HG03565 (cell line): ENCODE data around the gene WNT3A.
"Not testable (repeated sequence)": the region's sequence is repeated elsewhere in the genome, so short reads cannot be mapped to it uniquely, and the experiment has no call there.

Source experiments
- ATAC-seq: cut with Tn5 transposase; IDR thresholded peaks from one replicate; pipeline ENCODE4 v1.9.1; 2021; ENCODE audit warnings: mild to moderate bottlenecking, moderate library complexity; ENCODE audit not compliant: unreplicated experiment

Gene WNT3A, protein sequence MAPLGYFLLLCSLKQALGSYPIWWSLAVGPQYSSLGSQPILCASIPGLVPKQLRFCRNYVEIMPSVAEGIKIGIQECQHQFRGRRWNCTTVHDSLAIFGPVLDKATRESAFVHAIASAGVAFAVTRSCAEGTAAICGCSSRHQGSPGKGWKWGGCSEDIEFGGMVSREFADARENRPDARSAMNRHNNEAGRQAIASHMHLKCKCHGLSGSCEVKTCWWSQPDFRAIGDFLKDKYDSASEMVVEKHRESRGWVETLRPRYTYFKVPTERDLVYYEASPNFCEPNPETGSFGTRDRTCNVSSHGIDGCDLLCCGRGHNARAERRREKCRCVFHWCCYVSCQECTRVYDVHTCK

DNA sequence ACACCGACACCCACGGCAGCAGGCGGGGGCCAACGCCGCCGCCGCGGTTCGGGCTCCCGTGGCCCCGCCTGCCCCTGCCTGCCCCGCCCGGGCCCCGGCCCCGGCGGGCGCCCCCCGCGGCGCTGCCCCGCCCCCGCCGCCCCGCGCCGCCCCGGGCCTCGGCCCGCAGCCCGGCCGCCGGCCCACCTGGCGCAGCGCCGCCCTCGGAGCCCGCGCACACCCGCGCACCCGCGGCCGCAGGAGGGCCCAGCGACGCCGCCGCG is at the start of gene WNT3A:
Gene WNT3A (plus strand): TSS at position 213 of the 263 bp plus-strand sequence. CDS start 131 bp downstream, outside the sequence.
- ATAC-seq, result no peak

DNA sequence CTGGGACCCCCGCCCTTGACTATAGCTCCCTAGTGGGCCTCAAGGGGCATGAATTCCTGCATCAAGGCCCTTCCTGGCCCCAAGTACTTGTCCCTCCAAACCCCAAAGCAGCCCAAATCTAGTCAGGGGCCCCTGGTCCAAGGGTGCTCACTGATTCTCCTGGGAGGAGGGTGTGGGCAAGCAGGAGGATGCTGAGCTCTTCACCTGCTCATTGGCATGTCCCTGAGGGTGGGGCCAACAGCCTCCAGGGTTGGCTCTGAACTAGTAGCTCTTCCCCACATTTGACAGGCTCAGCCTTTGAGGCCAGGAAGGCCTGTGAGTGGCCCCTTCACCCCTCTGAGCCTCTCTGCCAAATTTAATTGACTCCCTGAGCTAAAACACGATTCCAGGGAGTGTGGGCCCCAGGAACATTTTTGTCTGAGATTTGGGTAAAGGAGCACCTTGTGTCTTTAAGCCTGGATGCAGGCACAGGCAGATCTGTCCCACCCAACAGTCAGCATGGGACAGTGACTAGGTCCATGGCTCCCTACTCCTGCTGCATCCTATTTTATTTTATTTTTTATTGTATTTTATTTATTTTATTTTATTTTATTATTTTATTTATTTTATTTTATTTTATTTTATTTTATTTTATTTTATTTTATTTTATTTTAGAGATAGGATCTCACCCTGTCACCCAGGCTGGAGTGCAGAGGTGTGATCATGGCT is 48.0 kb upstream of the WNT3A start:
- ATAC-seq, result no peak

DNA sequence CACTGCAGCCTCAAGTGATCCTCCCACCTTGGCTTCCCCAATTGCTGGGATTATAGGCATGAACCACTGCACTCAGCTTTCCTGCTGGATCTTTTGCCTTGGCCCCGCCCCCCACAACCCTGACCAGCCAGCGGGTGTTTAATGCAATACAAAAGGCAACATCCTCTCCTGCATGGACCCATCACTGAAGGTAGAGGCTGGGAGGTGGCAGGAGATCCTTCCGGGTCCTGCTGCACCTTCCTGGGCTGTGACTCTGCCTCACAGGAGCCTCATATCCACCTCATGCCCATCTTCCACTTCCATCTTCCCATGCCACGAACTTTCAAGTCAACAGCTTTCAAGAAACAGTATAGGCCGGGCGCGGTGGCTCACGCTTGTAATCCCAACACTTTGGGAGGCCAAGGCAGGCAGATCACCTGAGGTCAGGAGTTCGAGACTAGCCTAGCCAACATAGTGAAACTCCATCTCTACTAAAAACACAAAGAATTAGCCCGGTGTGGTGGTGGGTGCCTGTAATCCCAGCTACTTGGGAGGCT is 47.4 kb upstream of the WNT3A start:
- no peak for ATAC-seq

DNA sequence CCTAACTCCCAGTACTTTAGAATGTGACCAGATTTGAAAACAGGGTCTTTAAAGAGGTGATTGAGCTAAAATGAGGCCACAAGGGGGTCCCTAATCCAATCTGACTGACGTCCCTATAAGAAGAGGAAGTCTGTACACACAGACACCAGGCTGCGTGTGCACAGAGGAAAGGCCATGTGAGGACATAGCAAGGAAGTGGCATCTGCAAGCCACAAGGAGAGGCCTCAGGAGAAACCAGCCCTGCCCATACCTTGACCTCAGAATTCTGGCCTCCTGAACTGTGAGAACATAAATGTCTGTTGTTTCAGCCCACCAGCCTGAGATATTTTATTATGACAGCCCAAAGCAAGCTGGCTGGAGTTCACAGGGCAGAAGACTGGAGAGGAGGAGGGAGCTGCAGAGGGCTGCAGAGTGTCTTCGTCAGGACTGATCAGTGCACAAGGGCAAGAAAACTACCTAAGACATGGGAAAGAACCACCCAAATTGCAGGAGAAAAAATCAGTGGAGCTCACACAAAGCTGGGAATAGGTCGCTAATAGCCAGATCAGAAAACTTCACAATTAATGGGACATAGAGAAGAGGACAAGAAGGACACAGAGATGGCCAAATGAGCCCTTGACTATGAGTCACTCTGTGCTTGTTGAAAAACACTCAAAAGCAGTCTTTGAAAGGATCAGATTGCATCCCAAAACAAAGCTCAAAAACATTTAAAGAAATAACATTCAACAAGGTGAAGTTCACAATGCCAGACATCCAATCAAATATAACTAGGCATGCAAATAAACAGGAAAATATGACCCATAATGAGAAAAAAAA is 44.9 kb upstream of the WNT3A start:
- no peak for ATAC-seq

DNA sequence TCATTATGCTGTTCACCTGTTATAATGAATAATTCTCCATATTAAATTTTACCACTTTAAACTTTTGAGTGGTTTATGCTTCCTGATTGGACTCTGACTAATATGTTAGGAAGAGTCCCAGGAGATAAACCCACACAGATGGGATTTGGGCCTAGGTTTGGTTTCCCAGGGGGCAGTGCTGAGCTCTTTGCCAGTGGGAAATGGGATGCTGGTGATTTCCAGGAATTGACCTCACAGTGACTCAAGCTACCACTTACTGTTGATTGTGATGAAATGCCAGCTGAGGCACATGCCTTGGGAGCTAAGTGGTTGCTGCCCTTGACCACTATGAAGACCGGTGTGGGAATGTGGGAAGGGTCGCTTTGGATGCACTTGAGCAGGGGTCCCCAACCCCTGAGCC is 40.1 kb upstream of the WNT3A start:
- not testable (repeated sequence) for ATAC-seq

DNA sequence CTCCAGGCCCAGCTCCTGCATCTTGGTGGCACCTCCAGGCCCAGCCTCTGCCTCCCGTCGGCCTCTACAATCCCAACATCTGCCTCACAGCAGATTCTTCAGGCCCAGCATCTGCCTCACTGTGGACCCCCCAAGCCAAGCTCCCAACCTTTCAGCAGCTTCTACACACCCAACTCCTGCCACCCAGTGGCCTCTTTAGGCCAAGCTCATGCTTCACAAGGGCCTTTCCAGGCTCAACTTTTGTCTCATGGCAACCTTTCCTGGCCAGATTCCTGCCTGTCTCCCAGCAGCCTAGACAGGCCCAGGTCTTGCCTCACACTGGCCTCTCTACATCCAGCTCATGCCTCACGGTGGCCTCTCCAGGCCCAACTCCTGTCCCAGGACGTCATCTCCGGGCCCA is 39.0 kb upstream of the WNT3A start:
- ATAC-seq, result not testable (repeated sequence)

DNA sequence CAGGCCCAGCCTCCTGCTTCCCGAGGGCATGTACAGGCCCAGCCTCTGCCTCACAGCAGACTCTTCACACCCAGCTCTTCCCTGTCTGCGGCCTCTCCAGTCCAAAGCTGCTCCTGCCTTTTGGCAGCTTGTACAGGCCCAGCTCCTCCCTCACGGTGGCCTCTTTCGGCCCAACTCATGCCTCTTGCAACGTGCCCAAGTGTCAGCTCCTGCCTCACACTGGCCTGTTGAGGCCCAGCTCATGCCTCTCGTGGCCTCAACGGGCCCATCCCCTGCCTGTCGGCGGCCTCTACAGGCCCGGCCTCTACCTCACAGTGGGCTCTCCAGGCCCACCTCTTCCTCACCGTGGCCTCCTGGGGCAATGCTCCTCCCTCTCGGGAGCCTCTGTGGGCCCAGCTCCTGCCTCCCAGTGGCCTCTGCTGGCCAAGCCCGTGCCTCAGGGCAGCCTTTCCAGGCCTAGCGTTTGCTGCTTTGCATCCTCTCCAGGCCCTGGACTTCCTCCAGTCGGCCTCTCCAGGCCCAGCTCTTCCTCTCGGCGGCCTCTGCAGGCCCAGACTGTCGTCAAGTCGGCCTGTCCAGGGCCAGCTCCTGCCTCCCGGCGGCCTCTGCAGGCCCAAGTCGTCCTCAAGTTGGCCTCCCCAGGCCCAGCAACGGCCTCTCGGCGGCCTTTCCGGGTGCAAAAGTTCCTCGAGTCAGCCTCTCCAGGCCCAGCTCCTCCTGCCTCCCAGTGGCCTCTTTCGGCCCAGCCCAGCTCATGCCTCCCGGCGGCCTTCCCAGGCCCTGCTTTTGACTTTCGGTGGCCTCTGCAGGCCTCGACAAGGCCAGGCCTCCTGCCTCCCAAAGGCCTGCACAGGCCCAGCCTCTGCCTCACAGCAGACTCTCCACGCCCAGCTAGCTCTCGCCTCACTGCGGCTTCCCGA is 36.5 kb upstream of the WNT3A start:
- ATAC-seq, result not testable (repeated sequence)

DNA sequence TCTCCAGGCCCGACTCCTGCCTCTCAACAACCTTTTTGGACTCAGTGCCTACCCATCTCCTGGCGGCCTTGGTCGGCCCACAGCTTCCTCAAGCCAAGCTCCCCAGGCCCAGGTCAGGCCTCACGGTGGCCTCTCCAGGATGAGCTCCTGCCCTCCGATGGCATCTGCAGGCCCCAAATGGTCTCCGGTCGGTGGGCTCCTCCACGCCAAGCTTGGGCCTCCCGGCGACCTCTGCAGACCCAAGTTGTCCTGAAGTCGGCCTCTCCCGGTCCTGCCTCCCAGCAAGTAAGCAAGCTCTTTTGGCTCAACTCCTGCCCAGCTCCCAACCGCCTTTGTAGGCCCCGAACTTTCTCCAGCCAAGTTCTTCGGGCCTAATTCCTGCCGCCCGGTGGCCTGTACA is 35.6 kb upstream of the WNT3A start:
- ATAC-seq, result not testable (repeated sequence)

DNA sequence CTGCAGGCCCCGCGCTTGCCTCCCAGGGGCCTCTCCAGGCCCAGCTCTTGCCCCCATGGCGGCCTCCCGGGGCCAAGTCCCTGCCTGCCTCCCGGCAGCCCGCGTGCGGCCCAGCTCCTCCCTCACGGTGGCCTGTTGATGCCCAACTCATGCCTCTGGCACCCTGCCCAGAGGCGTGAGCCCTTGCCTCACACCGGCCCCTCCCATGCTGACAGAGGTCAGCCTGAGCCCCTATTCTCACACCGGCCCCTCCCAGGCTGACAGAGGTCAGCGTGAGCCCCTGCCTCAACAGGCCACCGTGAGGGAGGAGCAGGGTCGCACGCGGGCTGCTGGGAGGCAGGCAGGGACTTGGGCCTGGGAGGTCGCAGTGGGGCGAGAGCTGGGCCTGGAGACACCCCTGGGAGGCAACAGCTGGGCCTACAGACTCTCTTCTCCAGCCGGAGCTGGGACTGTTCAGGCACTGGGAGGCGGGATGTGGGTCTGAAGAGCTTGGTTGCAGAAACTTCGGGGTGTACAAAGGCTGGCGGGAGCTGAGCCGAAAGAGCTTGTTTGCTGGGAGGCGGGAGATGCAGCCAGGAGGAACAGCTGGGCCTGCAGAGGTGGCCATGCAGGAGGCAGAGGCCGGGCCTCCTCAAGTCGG is 35.0 kb upstream of the WNT3A start:
- not testable (repeated sequence) for ATAC-seq

DNA sequence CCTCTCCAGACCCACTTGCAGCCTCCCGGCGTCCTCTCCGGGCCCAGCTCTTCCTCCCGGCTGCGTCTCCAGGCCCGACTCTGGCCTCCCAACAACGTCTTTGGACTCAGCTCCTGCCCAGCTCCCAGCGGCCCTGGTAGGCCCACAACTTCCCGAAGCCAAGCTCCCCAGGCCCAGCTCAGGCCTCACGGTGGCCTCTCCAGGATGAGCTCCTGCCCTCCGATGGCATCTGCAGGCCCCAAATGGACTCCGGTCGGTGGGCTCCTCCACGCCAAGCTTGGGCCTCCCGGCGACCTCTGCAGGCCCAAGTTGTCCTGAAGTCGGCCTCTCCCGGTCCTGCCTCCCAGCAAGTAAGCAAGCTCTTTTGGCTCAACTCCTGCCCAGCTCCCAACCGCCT is 34.5 kb upstream of the WNT3A start:
- ATAC-seq, result not testable (repeated sequence)

DNA sequence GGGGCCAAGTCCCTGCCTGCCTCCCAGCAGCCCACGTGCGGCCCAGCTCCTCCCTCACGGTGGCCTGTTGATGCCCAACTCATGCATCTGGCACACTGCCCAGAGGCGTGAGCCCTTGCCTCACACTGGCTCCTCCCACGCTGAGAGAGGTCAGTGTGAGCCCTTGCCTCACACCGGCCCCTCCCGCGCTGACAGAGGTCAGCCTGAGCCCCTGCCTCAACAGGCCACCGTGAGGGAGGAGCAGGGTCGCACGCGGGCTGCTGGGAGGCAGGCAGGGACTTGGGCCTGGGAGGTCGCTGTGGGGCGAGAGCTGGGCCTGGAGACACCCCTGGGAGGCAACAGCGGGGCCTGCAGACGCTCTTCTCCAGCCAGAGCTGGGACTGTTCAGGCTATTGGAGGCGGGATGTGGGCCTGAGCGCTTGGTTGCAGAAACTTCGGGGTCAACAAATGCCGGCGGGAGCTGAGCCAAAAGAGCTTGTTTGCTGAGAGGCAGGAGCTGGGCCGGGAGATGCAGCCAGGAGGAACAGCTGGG is 33.9 kb upstream of the WNT3A start:
- not testable (repeated sequence) for ATAC-seq

DNA sequence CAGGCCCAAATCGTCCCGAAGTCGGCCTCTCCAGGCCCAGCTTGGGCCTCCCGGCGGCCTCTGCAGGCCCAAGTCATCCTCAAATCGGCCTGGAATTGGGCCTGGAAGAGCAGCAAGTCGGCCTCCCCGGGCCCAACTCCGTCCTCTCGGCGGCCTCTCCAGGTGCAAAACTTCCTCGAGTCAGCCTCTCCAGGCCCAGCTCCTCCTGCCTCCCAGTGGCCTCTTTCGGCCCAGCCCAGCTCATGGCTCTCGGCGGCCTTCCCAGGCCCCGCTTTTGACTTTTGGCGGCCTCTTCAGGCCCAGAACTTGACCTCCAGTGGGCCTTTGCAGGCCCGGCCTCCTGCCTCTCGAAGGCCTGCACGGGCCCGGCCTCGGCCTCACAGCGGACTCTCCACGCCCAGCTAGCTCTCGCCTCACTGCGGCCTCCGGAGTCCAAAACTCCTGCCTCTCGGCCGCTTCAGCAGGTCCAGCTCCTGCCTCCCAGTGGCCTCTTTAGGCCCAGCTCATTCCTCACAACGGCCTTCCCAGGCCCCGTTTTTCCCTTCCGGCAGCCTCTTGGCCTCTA is 33.0 kb upstream of the WNT3A start:
- ATAC-seq, result not testable (repeated sequence)

DNA sequence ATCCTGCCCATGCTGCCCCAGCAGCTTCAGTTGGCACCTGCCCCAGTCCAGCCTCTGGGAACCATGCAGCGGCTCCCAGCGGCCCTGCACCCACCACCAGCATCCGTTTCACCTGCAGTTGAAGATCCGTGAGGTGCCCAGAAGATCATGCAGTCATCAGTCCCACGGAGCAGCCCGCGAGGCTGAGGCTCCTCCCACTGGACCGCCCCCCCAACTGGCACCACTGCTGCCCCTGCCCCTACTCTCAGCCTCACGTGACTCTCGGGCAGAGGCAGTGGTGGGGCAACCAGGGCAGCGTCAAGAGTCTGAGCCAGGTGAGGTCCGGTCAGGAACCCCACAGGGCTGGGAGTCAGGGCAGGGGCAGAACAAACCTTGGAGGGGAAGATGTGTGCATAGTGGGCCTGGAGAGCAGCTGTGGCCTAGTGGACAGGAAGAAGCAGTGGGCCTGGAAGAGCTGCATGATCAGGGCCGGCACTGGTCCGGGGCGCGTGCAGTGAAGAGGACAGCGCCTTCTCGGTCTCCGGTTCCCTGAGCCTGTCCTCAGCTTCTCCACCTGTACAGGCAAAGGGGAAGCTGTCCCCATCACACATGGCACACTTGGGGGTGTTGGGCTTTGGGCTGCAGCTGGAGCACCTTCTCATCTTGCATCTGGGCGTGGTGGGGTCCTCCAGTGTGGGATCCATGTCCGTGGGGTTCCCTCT is 31.1 kb upstream of the WNT3A start:
- not testable (repeated sequence) for ATAC-seq

DNA sequence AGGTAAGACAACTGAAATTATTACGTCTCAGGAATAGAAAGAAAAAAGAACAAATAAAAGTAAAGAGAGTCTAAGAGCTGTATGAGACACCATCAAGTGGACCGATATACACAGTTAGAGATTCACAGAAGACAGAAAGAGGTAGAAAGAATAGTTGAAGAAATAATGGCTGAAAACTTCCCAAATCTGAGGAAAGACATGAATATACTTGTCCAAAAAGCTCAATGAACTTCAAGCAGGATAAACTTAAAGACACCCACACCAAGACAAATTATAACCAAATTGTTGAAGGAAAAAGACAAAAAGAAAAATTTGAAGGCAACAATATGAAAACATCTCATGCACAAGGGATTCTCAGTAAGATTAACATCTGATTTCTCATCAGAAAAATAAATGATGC is 19.6 kb upstream of the WNT3A start:
- ATAC-seq, result no peak

DNA sequence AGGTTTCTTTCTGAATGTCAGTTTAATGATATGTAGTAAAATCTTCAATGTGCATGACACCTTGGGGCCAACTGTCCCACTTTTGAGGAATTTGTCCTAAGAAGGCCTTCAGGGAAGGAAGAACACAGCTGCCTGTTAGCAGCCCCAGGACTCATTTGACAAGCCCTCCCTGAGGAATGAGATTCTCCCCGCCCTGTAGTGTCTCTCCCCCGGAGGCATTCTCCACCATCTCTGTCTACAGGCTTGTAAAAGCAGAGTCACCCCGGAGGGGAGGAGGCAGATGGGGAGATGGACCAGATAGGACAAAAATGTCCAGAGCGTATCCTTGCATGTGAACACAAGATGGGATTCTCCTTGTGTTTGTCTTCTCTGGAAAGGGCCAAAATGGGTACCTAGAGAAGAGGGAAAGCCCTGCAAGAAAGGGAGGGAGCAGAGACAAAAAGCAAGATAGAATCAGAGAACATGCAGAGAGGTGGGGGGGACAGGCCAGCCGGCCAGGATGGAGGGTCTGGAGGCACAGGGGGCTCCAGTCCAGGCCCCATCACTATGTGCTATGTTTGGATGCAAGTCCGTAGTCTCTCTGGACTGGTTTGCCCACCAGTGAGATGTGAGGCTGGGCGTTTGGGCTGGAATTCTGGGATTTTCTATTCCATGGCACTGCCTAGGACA is 12.0 kb upstream of the WNT3A start:
- no peak for ATAC-seq

DNA sequence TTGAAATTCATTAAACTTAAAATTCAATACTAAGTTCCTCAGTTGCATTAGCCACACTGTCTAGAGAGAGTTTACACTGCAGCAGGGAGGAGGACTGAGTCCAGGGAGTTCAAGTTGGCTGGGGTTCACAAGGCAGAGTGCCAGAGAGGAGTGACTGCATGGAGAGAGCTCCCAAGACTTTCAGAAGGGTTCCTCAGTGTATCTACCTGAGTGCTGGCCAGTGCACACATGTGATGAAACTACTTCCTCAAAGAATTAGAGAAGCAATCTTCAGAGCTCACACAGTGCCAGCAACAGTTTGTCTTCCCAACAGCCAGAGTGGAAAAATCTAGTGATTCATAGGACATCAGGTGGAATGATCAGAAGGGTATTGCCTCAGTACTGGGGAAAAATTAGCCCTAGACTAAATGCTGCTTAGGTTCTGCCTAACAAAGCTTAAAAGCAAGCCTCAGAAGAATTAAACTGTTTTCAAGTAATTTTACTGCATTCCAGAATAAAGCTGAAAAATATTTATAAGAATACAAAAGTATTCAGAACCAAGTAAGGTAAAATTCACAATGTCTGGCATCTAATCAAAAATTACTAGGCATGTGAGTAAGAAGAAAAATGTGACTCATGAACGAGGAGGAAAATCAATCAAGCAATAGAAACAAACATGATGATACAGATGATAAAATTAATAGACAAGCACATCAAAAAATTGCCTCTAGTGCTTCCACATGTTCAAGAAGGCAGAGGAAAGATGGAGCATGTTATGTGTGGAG is 10.4 kb upstream of the WNT3A start:
- ATAC-seq, result no peak

DNA sequence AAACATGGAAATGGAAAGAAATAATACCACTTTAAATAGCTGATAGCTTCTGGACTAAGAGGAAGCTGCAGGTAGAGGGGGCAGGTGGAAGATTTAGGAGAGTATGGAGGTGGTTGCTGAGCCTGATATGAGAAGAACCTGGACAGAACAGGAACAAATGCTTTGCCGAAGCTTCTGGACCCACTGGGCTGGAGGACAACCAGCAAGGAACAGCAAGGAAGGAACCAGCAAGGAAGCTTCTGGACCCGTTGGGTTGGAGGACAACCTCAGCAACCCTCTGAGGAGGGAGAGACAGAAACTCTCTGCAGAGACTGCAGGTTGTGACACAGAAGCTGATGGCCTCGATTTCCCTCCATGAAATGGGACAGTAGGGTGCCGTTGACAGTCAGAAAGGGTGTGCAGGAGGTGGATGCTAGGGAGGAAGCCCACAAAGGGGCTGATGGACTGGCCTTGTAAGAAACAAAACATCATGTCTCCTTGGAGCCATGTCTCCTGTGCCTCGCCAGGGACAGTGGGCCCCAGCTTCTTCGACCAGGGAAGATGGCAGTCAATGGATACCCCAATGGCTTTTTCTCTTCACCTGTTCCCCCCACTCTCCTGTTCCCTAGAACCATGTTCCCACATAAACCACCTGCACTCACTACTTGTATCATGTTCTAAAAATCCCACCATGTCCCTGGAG is 8.3 kb upstream of the WNT3A start:
- no peak for ATAC-seq
